DMS114 treated with DMSO at 0.1 percent for 48 hours (cell line): ENCODE measurements around the gene RNF38.
"Not testable (repeated sequence)": the region's sequence is repeated elsewhere in the genome, so short reads cannot be mapped to it uniquely, and the experiment has no call there.

Experiments used
- DNase-seq: peaks from one replicate; lab custom pipeline; 2025; ENCODE audit not compliant: unreplicated experiment; lab: John Stamatoyannopoulos, UW

The RNF38 gene

DNA sequence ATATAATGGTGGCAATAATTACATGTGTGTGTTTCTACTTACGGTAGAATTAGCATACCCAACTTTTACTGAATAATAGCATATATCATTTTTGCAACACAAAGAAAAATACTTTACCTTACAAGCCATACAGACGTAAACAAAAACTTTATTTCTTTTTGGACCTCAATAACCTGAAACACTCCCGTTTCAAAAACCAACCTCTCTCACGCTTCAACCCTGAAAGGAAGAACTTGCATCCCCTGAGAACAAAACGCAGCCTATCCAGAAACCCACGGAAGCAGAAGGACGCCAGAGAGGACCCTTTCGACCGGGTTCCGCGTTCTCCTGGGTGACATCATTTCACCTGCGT, at the start of gene RNF38:
TSS of gene RNF38 (minus strand) at position 290 of the 352 bp plus-strand sequence. CDS start at position 129, 161 bp downstream.
- no peak for DNase-seq

DNA sequence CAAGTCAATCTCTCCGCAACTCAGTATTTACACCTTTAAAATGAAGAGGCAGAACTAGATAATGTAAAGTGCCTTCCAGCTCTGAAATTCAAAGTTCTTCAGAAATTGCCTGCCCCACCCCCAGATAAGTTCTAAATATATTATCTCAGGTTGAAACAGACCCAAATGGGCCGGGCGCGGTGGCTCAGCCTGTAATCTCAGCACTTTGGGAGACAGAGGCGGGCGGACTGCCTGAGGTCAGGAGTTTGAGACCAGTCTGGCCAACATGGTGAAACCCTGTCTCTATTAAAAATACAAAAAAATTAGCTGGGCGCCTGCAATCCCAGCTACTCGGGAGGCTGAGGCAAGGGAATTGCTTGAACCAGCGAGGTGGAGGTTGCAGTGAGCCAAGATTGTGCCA, 48.5 kb upstream of the RNF38 start:
- DNase-seq, result not testable (repeated sequence)

GRCh38 chr9:36448017-36448416, 47.9 kb upstream of the RNF38 start:
- DNase-seq, result no peak

GRCh38 chr9:36446678-36447077, 46.6 kb upstream of the RNF38 start:
- not testable (repeated sequence) for DNase-seq

DNA sequence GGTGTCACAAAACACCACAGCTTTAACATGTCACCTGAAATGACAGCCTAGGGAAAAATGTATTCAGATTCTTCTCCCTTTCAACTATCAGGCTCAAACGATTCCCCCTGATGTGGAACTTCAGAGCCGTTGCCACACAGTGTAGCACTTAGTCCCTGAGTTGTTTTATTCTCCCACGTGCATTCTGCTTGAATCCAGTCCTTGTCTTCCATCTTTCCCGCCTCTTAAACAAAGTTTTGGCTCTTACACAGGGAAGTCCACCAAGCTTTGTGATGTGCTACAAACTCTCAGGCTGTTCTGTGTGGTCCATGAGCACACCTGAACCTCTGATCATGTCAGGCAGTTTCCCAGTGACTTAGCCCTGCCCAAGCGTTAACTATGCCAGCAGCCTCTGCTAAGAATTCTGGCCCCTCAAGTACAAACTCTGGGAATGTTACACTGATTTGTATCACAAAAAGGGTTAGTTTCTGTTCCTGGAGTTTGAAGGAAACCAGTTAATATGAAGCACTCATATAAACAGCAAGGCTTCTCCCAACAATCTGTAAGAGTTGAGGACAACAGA, 45.8 kb upstream of the RNF38 start:
- DNase-seq, result no peak

DNA sequence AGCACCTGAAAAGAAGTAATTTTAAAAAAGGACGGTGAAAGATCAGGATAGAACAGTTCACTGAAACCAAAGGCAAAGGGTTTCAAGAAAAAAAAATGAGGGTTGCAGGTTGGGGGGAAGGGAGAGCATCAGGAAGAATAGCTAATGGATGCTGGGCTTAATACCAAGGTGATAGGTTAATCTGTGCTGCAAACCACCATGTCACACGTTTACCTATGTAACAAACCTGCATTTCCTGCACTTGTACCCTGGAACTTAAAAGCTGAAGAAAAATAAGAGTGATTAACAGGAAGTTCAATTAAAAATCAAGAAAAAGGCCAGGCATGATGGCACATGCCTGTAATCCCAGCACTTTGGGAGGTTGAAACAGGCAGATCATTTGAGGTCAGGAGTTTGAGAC, 44.1 kb upstream of the RNF38 start:
- DNase-seq, result no peak

GRCh38 chr9:36443581-36443980, 43.5 kb upstream of the RNF38 start:
- DNase-seq, result no peak

GRCh38 chr9:36442710-36443109, 42.6 kb upstream of the RNF38 start:
- no peak for DNase-seq

DNA sequence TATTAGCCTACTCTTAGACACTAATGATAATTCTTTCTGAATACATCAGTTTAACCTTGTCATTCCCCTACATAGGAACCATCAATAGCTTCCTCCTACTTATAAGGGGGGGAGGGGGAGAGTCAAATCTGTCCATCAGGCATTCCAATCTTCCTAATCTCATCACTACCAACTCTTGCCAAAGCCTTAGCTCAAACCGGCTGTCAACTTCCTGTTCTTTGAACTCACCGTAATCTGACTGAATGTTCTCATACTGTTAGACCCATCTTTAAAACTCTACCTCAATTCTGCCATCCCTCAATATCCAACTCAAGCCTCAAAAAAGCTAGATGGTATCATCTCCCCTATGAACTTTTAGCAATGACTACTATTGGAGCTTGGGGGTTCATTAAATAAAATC, 41.9 kb upstream of the RNF38 start:
- no peak for DNase-seq

DNA sequence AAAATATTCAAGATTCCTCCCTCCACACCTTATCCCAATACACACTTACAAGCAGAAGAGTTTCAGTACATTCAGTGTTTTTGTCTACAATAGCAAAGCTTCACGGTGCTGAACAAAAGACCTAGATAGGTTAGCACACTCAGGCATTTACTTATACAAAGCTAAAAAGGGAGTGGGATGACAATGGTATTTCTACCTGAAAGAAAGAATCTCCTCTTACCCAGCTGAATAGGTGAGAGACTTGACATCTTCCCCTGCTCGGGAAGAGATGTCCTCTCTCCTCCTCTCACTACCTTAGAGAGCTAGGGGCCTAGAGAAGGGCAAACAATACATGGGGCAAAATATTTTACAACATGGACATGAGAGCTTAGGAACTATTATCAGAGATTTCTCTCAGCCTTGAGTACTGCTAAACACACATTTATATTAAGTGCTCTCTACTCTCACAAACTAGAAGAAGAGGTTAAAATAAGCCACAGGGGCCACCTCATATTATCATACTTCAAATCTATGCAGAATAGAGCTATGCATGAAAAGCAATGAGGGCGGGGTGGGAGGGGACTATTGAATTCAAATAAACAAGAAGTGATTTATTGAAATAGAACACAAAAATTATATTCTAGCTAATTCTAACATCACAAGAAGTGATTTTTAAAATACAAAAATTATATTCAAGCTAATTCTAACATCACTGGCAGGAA, 38.6 kb upstream of the RNF38 start:
- no peak for DNase-seq

DNA sequence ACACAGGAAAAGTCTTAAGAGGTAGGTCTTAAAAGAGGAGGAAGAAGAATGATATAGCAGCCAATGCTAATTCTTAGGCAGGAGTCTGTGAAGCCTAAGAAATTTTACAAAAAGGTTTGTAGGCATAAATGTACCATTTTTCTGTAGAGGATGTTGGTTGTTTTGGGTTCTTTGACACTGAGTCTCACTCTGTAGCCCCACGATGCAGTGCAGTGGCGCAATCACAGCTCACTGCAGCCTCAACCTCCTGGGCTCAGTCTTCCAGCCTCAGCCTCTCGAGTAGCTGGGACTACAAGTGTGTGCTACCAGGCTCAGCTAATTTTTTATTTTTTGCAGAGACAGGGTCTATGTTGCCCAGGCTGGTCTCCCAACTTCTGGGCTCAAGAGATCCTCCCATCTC, 37.7 kb upstream of the RNF38 start:
- DNase-seq, result no peak

DNA sequence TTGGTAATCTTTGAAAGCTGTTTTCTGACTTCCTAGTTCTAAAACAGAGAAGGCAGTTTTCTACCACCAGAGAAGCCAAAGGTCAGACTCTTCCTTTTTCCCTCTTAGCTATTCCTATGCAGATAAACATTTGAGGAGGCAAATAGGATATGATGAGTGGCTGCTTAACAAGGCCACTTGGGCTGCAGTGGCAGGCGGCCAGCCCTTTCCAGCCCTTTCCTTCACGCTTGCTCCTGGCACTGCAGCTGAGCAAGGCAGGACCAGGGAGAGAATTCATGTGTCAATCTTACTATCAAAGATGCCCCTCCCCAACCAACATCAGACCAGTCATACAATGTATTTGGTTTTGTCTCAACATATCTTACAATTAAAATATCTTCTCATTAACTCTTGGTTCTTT, 36.8 kb upstream of the RNF38 start:
- no peak for DNase-seq

- DNase-seq, result no peak
Observed at GRCh38 chr9:36433386-36433785, 33.3 kb upstream of the RNF38 start.

DNA sequence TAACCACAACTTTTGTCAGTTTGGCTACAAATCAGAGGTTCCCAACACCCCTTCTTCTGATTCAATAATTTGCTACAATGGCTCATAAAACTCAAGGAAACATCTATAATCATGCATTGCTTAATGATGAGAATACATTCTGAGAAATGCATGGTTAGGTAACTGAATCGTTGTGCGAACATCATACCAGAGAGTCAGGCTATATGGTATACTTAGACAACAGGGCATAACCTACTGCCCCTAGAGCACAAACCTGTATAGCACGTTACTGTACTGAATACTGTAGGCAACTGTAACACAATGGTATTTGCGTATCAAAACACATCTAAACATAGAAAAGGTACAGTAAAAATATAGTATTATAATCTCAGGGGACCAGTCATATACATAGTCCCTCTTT, 31.0 kb upstream of the RNF38 start:
- DNase-seq, result no peak

DNA sequence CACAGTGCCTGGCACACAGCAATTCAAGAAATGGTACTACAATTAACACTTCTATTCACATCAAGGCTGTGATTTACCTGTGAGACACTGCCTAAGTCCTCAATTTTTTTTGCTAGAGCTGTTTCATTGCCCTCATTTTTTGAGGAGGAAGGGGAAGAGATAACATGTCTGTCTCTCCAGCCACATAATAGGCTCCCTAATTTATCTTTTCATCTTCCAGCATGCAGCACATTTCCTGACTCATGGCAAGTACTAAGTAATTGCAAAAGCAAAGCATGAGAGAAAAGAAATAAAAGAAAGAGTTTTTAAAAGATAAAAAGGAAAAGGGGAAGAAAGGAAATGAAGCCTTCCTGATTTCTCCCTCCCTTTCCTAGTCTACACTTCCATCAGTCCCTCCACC, 26.9 kb upstream of the RNF38 start:
- DNase-seq, result no peak

GRCh38 chr9:36426348-36426747, 26.3 kb upstream of the RNF38 start:
- DNase-seq, result no peak

DNA sequence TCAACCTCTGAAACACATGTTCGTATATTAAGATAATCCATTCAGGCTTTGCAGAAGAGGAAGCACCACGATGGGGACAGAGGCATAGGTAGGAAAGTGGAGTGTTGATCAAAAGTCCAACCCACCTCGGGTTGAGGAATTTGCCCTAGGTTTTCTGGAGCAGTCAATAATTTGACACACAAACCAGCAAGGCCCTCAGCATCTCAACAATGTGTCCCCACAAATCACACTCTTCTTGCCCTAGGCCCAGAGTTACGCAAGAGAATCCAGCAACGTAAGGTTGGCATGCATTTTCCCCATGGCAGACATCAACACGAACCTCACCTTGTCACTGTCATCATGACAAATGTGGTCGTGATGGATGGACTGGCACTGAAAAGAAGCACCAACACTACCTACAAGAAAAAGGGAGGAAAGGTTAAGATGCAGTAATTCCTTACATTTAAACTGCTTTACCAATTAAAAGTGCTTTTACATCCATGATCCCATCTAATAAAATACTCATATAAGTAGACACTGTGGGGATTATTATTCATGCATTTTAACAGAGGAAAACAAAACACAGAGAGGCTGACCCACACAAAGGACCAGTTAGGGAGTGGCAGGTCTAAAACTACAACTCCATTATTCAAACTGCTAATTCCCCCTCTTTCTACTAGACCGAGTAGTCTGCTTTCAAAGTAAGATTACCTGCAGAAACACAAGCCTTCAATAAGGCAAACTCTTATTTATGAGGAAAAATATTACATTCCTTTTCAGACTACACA, 24.4 kb upstream of the RNF38 start:
- DNase-seq, result no peak

GRCh38 chr9:36423206-36423605, 23.1 kb upstream of the RNF38 start:
- DNase-seq, result no peak

GRCh38 chr9:36416890-36417289, 16.8 kb upstream of the RNF38 start:
- no peak for DNase-seq

DNA sequence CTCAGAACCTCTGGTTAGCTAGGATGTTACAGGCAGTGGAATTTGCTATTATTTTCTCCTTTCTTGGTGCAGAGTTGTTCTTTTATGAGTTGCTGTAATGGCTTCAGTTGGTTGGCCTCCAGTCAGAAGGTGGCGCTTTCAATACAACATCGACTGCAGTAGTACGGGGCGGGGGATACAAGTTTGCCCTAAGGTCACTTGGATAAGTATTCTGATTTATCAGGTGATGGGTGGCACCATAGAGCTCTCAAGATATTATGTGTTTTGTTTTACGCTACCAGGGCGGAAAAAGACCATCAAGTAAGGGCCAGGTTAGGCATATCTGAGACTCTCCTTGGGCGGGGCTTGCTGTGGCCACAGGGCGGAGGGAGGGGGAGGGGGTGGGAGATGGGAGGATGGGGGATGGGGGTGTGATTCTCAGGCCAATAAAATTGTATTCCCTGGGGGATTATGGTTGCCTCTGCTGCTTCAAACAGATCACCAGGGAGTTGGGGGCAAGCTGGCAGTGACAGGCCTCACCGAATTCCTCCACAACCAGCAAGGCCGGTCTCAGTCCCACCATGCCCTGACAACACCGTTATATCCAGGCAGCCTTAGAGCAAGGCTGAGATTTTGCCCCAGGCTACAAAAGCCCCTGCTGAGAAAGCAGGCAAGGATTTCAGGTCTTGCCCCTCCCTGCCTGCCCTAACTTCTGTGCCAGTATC, 15.9 kb upstream of the RNF38 start:
- no peak for DNase-seq

DNA sequence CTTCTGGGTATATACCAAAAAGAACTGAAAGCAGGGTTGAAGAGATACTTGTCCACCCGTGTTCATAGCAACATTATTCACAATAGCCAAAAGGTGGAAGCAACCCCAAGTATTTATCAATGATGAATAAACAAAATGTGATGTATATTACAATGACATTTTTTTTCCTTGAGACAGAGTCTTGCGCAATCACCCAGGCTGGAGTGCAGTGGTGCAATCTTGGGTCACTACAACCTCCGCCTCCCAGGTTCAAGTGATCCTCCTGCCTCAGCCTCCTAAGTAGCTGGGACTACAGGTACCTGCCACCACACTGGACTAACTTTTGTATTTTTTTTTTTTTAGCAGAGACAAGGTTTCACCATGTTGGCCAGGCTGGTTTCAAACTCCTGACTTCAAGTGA, 11.3 kb upstream of the RNF38 start:
- DNase-seq, result not testable (repeated sequence)

GRCh38 chr9:36409076-36409475, 9.0 kb upstream of the RNF38 start:
- DNase-seq, result not testable (repeated sequence)
